GM10248 (cell line): Measurements from ENCODE around the gene MAMLD1.

ENCODE experiments used
- CTCF ChIA-PET: fragments of 300-600 bp; sonication (Branson Sonifier 250); formaldehyde crosslinking; extraction: SDS; loops from one replicate; lab custom pipeline; 2021; ENCODE audit warnings: antibody characterized with exemption; lab: Yijun Ruan, JAX
- POLR2A ChIA-PET: fragments of 350-650 bp; sonication (Branson Sonifier 250); formaldehyde crosslinking; extraction: SDS; loops from one replicate; lab custom pipeline; 2020; ENCODE audit warnings: antibody characterized with exemption; lab: Yijun Ruan, JAX
- DNase-seq: peaks from one replicate; pipeline ENCODE4 v3.0.0; 2012; ENCODE audit errors: extremely low spot score
- TF ChIP-seq, protein P1 (sequence below): IDR thresholded peaks from 2 replicates; pipeline ENCODE4 v1.5.1; 2012; ENCODE audit warnings: mild to moderate bottlenecking, low read depth; ENCODE audit errors: extremely low read depth, missing control alignments, control extremely low read depth

Gene MAMLD1

DNA sequence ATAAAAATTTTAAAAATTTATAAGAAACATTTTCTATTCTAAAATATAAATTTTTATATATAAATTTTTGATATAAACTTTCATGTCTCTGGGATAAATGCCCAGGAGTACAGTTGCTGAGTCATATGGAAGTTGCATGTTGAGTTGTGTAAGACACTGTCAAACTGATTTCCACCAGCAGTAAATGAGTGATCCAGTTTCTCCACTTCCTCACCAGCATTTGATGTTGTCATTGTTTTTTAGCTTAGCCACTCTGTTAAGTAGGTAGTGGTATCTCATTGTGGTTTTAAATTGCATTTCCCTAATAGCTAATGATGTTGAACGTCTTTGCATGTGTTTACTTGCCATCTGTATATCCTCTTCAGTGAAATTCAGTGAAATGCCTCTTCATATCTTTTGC lies 66.5 kb downstream of the MAMLD1 start:
- TF ChIP-seq, protein P1, sequence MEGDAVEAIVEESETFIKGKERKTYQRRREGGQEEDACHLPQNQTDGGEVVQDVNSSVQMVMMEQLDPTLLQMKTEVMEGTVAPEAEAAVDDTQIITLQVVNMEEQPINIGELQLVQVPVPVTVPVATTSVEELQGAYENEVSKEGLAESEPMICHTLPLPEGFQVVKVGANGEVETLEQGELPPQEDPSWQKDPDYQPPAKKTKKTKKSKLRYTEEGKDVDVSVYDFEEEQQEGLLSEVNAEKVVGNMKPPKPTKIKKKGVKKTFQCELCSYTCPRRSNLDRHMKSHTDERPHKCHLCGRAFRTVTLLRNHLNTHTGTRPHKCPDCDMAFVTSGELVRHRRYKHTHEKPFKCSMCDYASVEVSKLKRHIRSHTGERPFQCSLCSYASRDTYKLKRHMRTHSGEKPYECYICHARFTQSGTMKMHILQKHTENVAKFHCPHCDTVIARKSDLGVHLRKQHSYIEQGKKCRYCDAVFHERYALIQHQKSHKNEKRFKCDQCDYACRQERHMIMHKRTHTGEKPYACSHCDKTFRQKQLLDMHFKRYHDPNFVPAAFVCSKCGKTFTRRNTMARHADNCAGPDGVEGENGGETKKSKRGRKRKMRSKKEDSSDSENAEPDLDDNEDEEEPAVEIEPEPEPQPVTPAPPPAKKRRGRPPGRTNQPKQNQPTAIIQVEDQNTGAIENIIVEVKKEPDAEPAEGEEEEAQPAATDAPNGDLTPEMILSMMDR, result no peak
- CTCF ChIA-PET, result no interaction called here

GRCh38 chrX:150436195-150436594 lies 73.1 kb downstream of the MAMLD1 start:
- POLR2A ChIA-PET, result no interaction called here
- DNase-seq, result no peak
- CTCF ChIA-PET, result no interaction called here
- TF ChIP-seq, protein P1, result no peak

More for the DNA sequence above, 66.5 kb downstream of the MAMLD1 start:
- no peak for DNase-seq
- POLR2A ChIA-PET, result no interaction called here

GRCh38 chrX:150438165-150438564 lies 75.0 kb downstream of the MAMLD1 start:
- ChIA-PET POLR2A (no interaction called here), CTCF (no interaction called here)
- no peak for DNase-seq
- TF ChIP-seq, protein P1, result no peak

DNA sequence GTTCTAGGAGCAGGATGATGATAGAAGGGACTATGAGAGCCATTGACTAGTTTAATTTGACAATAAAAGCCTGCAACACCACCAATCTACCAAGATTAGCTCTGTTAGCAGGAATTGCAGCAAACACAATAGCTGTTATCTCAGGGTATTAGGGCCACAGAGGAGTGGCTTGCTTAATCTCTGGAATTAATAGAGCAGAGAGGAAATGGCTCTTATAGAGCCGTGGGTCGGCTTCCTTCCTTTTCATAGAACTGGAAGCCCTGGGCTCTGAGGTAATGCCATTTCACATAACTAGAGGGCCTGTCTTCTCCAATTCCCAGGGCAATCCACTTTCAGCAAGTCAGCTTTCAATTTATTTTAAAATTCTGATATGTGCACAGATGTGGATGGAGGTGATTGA lies 83.0 kb downstream of the MAMLD1 start:
- POLR2A ChIA-PET, result no interaction called here
- CTCF ChIA-PET, result interaction anchor here (1.4 kb wide), 1 partner anchor 10 kb away, joined by 3 read pairs; no protein-coding TSS in a partner anchor
- no peak for DNase-seq
- TF ChIP-seq, protein P1, result no peak

GRCh38 chrX:150446995-150447394 lies 83.9 kb downstream of the MAMLD1 start:
- DNase-seq, result no peak

GRCh38 chrX:150449313-150449712 lies 86.2 kb downstream of the MAMLD1 start:
- POLR2A ChIA-PET, result no interaction called here
- no peak for DNase-seq
- TF ChIP-seq, protein P1, result peak; percentile 32
- CTCF ChIA-PET, result interaction anchor here (0.7 to 1.9 kb wide), 5 partner anchors 34 to 266 kb away, joined by 3 to 5 read pairs (median 3); no protein-coding TSS in a partner anchor

More at GRCh38 chrX:150446995-150447394, 83.9 kb downstream of the MAMLD1 start:
- ChIA-PET CTCF (interaction anchor here (1.4 kb wide), 1 partner anchor 9 kb away, joined by 3 read pairs; no protein-coding TSS in a partner anchor), POLR2A (no interaction called here)
- TF ChIP-seq, protein P1, result no peak

- ChIA-PET CTCF (interaction anchor here (1.9 kb wide), 1 partner anchor 265 kb away, joined by 5 read pairs; no protein-coding TSS in a partner anchor), POLR2A (no interaction called here)
- no peak for DNase-seq
- TF ChIP-seq, protein P1, result no peak
Observed at GRCh38 chrX:150450519-150451177, 87.5 kb downstream of the MAMLD1 start.
